ENCODE results near the gene NDUFA8. TPM values are rescaled to one million over a fixed set of nuclear protein-coding genes. Genes with fewer than 3 reads are reported as not detected.

The NDUFA8 gene
- total and polyA plus RNA-seq, 2 experiments from 2014 or later = 36.6 to 144 TPM

GRCh38 chr9:122096620-122097415 is 62.8 kb downstream of the NDUFA8 start (continued):
- TF ChIP-seq ZNF462 (CRISPR knock-in tag; IDR thresholded peaks at IDR 0.05) = no peak
- no peak for TF ChIP-seq REST (IDR thresholded peaks at IDR 0.05; ENCODE audit: unreplicated experiment)

All from GM23338 (cell line).